GM23248 (cell line): ENCODE measurements around the gene CADPS. TPM values are rescaled to one million over a fixed set of nuclear protein-coding genes. Genes with fewer than 3 reads are reported as not detected.

ENCODE experiments used
- DNase-seq: peaks from one replicate; pipeline ENCODE4 v3.0.0-alpha.2; 2015
- H2AFZ ChIP-seq: fragments of 200-600 bp; sonication (generic); 2 replicates; pipeline ENCODE4 v1.6.1; 2016; ENCODE audit warnings: antibody characterized with exemption
- H3F3A ChIP-seq: fragments of 200-600 bp; sonication (generic); 2 replicates; pipeline ENCODE4 v1.6.1; 2016; ENCODE audit warnings: mild to moderate bottlenecking, antibody characterized with exemption, mixed run types; ENCODE audit not compliant: insufficient read depth
- H3K27ac ChIP-seq: fragments of 200-600 bp; sonication (generic); 2 replicates; pipeline ENCODE4 v1.5.1; 2016; ENCODE audit warnings: mild to moderate bottlenecking
- H3K27me3 ChIP-seq: fragments of 200-600 bp; sonication (generic); replicated peaks from 2 replicates; pipeline ENCODE4 v1.6.1; 2016; ENCODE audit warnings: mild to moderate bottlenecking; ENCODE audit not compliant: insufficient read depth
- H3K36me3 ChIP-seq: fragments of 200-600 bp; sonication (generic); 2 replicates; pipeline ENCODE4 v1.6.1; 2016; ENCODE audit warnings: low read depth, mild to moderate bottlenecking
- H3K4me1 ChIP-seq: fragments of 200-600 bp; sonication (generic); 2 replicates; pipeline ENCODE4 v1.6.1; 2016; ENCODE audit warnings: mild to moderate bottlenecking; ENCODE audit not compliant: insufficient read depth
- H3K4me2 ChIP-seq: fragments of 200-600 bp; sonication (generic); one replicate; pipeline ENCODE4 v1.6.1; 2016; ENCODE audit warnings: mild to moderate bottlenecking; ENCODE audit not compliant: unreplicated experiment
- H3K4me3 ChIP-seq: fragments of 200-600 bp; sonication (generic); 2 replicates; pipeline ENCODE4 v1.5.1; 2016; ENCODE audit warnings: mild to moderate bottlenecking
- H3K79me2 ChIP-seq: fragments of 200-600 bp; sonication (generic); 2 replicates; pipeline ENCODE4 v1.6.1; 2016; ENCODE audit warnings: mild to moderate bottlenecking; ENCODE audit not compliant: insufficient read depth
- H3K9ac ChIP-seq: fragments of 200-600 bp; sonication (generic); 2 replicates; pipeline ENCODE4 v1.6.1; 2016; ENCODE audit warnings: mild to moderate bottlenecking
- H3K9me2 ChIP-seq: fragments of 200-600 bp; sonication (generic); 2 replicates; pipeline ENCODE4 v1.6.1; 2016; ENCODE audit warnings: mixed run types, mild to moderate bottlenecking, moderate library complexity; ENCODE audit not compliant: insufficient read depth
- H3K9me3 ChIP-seq: fragments of 200-600 bp; sonication (generic); one replicate; pipeline ENCODE4 v1.6.1; 2017; ENCODE audit warnings: low read depth
- H4K20me1 ChIP-seq: fragments of 200-600 bp; sonication (generic); 2 replicates; pipeline ENCODE4 v1.6.0; 2016; ENCODE audit not compliant: insufficient read depth
- EZH2 ChIP-seq: fragments of 200-600 bp; sonication (generic); IDR thresholded peaks from 2 replicates; pipeline ENCODE4 v1.6.1; 2018; ENCODE audit warnings: antibody characterized with exemption, mild to moderate bottlenecking; ENCODE audit not compliant: insufficient read depth, poor library complexity, severe bottlenecking
- EZH2phosphoT487 ChIP-seq: fragments of 200-600 bp; sonication (generic); IDR thresholded peaks from 2 replicates; pipeline ENCODE4 v1.6.1; 2018; ENCODE audit warnings: antibody characterized with exemption, moderate library complexity, mild to moderate bottlenecking, low read depth; ENCODE audit not compliant: insufficient read depth
- WGBS, 2 experiments: methylation state at CpG; one replicate each; pipeline ENCODE4 v1.1.6; 2015 to 2017; ENCODE audit warnings: low lambda C conversion rate in 2 of 2, low coverage in 1 of 2; ENCODE audit errors: missing lambda C conversion rate in 2 of 2; 5-methylcytosine and 5-hydroxymethylcytosine counted together
- in situ Hi-C: fragments of 300-500 bp; cut with MboI; formaldehyde crosslinking; loops from 2 replicates; pipeline ENCODE4 v1.15.0; 2020
- polyA plus RNA-seq: library from polyadenylated mRNA; unstranded; fragments of >200 nt; fragmentation: Nextera tagmentation; extraction: Ambion mirVana; gene quantifications from 2 replicates; pipeline ENCODE4 v1.2.1, GENCODE V29; 2016
- total RNA-seq: library from RNA; depleted of rRNA; stranded (reverse); fragments of >200 nt; shearing (Covaris generic); gene quantifications from 2 replicates; pipeline ENCODE4 v1.2.3, GENCODE V29; 2014

The CADPS gene
- total and polyA plus RNA-seq, 2 experiments from 2014 or later = 3.0 to 4.1 TPM

DNA sequence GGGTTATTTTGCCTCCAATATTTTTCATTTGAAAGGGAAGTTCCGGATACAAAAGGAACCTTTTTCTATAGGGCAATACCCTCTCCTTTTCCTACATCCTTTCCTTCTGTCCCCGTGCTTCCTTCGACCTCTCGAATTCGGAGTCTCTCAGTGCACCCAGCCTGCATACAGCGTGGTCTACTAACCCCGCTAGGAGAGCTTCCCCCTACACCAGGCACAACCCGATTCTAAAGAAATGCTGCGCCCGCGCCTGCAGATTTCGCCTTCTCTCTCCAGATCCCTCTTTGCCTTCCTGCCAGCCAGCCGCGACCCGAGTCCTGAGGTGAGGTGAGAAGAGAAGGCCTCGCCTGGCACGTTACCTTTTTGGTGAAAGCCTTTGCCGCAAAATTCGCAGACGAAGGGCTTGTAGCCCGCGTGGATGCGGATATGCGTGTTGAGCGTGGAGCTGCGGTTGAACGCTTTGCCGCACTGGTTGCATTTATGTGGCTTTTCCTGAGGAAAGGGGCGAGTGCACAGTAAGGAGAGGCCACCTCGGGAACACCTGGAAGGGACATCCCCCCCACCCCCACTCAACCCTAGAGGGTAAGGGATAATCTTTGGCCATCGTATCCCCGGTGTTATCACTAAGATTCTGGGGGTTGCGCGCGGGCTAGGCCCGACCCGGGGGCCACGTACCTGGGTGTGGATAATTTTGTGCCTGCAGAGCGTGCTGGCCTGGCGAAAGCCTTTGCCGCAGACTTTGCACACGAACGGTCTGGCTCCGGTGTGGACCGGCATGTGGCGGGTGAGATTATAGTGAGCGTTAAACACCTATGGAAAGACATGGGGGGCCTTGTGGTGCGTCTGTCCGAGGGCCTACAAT, 504.1 kb downstream of the CADPS start:
- Histone ChIP-seq H3K9me2 (no peaks in the 10 kb centered on the region), H3F3A (no peaks in the 10 kb centered on the region), H3K9ac (no peak overlapping the region), H3K36me3 (no peaks in the 10 kb centered on the region), H2AFZ (no peak overlapping the region), H3K4me3 (no peak overlapping the region), H3K27me3 (peaks cover 99% of the 10 kb centered on the region), H3K9me3 (no peaks in the 10 kb centered on the region), H3K4me1 (no peaks in the 10 kb centered on the region; the same call in 1 of the 2 replicates), H4K20me1 (no peaks in the 10 kb centered on the region), H3K27ac (no peak overlapping the region), H3K4me2 (no peak overlapping the region), H3K79me2 (no peaks in the 10 kb centered on the region)
- TF ChIP-seq EZH2 = no peak
- no peak; the same call in 1 of the 2 replicates for TF ChIP-seq EZH2phosphoT487
- no peak for DNase-seq
- in situ Hi-C loops = no loop called here
- 10% methylated on average over 49 of the region's 49 CpGs for WGBS, 2 experiments

DNA sequence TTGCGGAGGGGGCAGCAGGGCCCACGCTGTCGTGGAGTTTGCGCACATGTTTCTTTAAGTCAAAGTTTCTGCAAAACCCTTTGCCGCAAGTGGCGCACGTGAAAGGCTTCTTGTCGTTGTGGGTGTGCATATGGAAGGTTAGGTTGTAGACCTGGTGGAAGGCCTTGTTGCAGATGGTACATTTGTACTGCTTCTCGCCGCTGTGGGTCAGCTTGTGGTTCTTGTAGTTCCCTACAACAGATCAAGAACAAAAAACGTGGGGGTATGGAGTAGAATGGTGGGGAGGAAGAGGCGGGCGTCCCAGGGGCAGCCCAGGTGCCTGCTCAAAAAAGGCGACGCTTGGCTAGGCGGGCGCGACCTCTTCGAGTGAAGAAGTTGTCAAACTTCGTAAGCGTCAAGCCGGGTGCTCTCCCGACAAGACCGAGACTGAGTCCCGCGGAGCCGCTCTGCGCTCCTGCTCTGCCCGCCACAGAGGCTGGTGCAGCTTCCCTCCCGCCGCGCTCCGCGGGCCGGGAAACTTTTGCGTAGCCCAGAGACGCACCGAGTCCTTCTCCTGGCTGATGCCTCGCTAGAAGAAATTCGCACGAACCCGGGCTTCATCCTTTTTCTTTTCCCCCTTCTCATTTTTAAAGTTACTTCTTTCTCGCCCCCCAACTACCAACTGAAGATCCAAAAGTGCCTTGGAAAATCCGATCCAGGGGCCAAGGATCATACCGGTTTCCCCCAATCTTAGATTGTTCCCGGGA, 504.9 kb downstream of the CADPS start:
- Histone ChIP-seq H3K4me3 (no peak overlapping the region), H3K4me1 (no peaks in the 10 kb centered on the region; the same call in 1 of the 2 replicates), H3K27ac (no peak overlapping the region), H3K79me2 (no peaks in the 10 kb centered on the region), H3K4me2 (no peak overlapping the region), H3K9me3 (no peaks in the 10 kb centered on the region), H3K9ac (no peak overlapping the region), H4K20me1 (no peaks in the 10 kb centered on the region), H3K27me3 (peaks cover 98% of the 10 kb centered on the region), H2AFZ (no peak overlapping the region), H3F3A (no peaks in the 10 kb centered on the region), H3K36me3 (no peaks in the 10 kb centered on the region), H3K9me2 (no peaks in the 10 kb centered on the region)
- DNase-seq = no peak
- TF ChIP-seq EZH2phosphoT487 = no peak; the same call in 1 of the 2 replicates
- TF ChIP-seq EZH2 = peak; percentile 83
- in situ Hi-C loops = no loop called here
- 5 to 6% methylated on average over 45 to 46 of the region's 46 CpGs for WGBS, 2 experiments

DNA sequence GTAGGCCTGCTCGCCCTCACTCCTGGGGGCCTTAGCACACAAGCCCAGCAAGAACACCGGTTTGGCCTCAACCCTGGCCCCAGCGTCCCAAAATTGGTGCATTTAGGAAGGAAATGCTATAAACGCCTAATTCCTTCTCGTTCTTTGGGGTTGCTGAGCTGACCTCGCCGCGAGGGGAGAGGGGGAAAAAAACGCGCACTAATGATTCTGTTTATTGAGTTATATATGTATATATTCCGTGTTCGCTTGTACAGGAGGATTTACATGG, 505.8 kb downstream of the CADPS start:
- H3K27ac ChIP-seq = no peak overlapping the region
- 7 to 9% methylated on average over 12 of the region's 12 CpGs for WGBS, 2 experiments
- no peak overlapping the region for H3K9ac ChIP-seq
- no peaks in the 10 kb centered on the region; the same call in 1 of the 2 replicates for H3K4me1 ChIP-seq
- 0 out of 2 replicates have a peak overlapping the region, but pooled peaks have one; percentile 22 for H3K4me3 ChIP-seq
- no peak overlapping the region for H2AFZ ChIP-seq
- TF ChIP-seq EZH2 = no peak
- TF ChIP-seq EZH2phosphoT487 = no peak
- H3K9me2 ChIP-seq = no peaks in the 10 kb centered on the region
- peaks cover 93% of the 10 kb centered on the region for H3K27me3 ChIP-seq
- DNase-seq = no peak
- no peaks in the 10 kb centered on the region for H4K20me1 ChIP-seq
- H3F3A ChIP-seq = no peaks in the 10 kb centered on the region
- H3K9me3 ChIP-seq = no peaks in the 10 kb centered on the region
- H3K4me2 ChIP-seq = peak overlapping the region; percentile 61
- H3K79me2 ChIP-seq = no peaks in the 10 kb centered on the region
- in situ Hi-C loops = no loop called here
- no peaks in the 10 kb centered on the region for H3K36me3 ChIP-seq

DNA sequence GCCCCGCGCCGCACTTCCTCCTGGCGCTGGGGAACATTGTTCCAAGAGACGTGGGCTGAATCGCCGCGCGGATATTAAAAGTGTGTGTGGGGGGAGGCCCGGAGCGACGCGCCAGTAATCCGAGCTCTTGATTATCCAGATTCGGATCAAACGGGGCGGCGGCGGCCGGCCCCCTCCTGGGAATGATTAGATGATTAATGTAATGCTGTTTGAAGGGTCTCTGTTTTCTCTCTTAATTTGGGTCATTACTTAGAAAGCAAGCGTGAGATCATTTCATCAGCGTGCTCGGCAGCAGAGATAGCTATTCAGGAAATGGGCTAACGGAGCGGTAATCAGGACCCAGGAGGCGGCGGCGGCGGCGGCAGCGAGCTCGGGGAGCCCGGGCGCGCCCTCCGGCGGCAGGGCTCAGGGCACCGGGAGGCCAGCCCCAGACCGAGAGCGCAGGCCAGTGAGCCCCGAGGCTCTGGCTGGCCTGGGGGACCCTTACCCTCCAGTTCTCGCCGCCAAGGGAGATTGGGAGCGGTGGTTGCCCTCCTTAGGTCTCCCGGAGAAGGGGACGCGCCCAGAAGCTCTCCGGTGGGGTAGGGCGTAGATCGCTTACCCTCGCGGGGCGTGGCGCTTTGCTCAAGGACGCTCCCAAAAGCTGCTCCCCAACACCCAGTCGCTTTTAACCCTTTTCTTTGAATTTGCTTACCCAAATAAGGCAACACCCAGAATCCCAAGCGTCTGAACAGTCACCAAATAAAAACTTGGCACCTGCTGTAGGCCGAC, 506.3 kb downstream of the CADPS start:
- TF ChIP-seq EZH2phosphoT487 (0 out of 2 replicates have a peak, but pooled peaks have one; percentile 44), EZH2 (no peak)
- peak overlapping the region; percentile 22; the same call in 1 of the 2 replicates for H3K4me3 ChIP-seq

More for the DNA sequence above, 506.3 kb downstream of the CADPS start:
- no peak overlapping the region for H3K9ac ChIP-seq
- H3K4me1 ChIP-seq = no peaks in the 10 kb centered on the region
- WGBS, 2 experiments = 4 to 5% methylated on average over 54 to 58 of the region's 58 CpGs
- peak overlapping the region; percentile 61 for H3K4me2 ChIP-seq
- peaks cover 93% of the 10 kb centered on the region for H3K27me3 ChIP-seq
- no peaks in the 10 kb centered on the region for H4K20me1 ChIP-seq
- H2AFZ ChIP-seq = peak overlapping the region; percentile 34
- no peaks in the 10 kb centered on the region for H3K79me2 ChIP-seq
- no peak overlapping the region for H3K27ac ChIP-seq
- H3K9me3 ChIP-seq = no peaks in the 10 kb centered on the region
- peak; percentile 48 for DNase-seq
- in situ Hi-C loops = no loop called here
- H3K9me2 ChIP-seq = no peaks in the 10 kb centered on the region
- no peaks in the 10 kb centered on the region for H3K36me3 ChIP-seq
- no peaks in the 10 kb centered on the region for H3F3A ChIP-seq
